GM18861 (cell line): ENCODE measurements around the gene PIK3CB.

Experiments used
- ATAC-seq: cut with Tn5 transposase; IDR thresholded peaks from one replicate; pipeline ENCODE4 v1.9.1; 2021; ENCODE audit not compliant: unreplicated experiment

PIK3CB gene

DNA sequence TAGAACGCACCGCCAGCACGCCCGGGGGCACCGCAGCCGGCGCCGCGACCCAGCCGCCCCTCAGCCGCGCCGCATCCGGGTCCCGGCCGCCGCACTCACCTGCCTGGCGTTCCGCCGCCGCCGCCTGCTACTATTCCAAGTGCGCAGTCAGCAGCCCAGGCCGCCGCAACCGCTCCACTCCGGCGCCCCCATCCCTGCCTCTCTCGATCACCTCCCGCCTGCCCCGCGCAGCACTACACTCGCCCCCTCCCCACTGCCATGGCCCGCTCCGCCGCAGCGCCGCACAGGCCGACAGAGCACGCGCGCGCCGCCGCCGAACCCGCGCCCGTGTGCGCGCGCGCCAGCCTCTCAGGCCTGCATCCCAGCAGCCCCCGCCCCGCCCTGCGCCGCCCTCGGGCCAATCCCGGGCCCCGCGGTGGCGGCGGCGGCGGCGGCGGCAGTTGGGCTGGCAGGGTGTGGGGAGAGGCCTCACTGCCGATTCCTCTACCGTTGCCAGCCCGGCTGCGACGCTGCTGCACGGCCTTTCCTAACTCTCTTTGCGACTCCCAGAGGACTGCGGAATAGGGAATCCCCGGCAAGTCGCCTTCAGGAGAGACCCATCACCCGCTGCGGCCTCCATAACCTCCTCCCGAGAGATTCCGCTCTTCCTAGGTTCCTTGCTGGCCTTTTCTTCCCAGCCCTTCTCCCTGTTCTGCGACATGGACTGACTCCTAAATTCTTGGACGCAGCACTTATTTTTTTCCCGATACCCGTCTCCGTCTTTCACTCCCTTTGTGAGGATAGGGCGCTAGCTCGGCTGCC is at the start of gene PIK3CB:
TSS of gene PIK3CB (minus strand) at position 333 of the 801 bp plus-strand sequence. CDS start 75,585 bp downstream, outside the sequence.
- peak; percentile 79 for ATAC-seq

DNA sequence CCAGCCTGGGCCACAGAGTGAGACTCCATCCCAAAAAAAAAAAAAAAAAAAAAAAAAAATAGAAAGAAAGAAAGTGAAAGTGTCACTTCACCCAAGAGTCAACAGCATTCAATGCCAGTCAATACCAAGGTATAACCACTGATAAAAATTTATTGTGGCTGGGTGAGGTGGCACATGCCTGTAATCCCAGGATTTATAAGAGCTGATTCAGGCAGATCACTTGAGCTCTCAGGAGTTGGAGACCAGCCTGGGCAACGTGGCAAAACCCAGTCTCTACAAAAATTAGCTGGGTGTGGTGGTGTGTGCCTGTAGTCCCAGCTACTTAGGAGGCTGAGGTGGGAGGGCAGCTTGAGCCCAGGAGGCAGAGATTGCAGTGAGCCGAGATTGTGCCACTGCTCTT is 46.5 kb upstream of the PIK3CB start:
- no peak for ATAC-seq

DNA sequence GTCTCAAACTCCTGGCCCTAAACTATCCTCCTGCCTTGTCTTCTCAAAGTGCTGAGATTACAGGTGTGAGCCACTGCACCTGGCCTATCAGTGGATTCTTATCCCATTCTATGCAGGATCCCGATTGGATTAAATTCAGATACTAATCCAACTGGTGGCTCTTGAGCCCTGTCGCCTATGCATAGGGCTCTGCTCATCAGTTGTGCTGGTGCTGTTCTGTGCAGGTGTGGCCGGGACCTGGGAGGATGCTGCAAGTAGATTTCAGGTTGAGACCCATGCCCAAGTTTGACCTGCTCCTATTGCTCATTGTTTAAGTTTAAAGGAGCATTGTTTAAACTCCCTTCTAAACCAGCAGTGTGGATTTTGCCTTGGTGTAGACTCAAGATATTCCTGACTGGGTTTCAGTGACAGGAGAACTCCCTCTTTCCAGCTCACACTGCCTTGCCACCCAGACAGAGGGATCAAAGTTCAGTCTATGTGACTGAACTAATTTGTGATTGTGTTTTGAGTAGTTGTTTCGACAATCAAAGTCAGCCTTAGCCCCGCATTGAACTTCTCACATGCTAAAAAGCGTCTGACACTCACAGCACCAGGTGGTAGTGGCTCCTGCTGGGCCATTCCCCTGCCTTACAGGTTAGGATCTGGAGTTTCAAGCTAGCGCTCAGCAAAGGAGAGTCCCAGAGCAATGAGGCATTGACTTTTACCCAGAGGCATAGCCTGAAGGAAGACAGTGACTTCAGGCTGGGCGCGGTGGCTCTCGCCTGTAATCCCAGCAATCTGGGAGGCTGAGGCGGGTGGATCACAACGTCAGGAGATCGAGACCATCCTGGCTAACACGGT is 45.0 kb upstream of the PIK3CB start:
- no peak for ATAC-seq

DNA sequence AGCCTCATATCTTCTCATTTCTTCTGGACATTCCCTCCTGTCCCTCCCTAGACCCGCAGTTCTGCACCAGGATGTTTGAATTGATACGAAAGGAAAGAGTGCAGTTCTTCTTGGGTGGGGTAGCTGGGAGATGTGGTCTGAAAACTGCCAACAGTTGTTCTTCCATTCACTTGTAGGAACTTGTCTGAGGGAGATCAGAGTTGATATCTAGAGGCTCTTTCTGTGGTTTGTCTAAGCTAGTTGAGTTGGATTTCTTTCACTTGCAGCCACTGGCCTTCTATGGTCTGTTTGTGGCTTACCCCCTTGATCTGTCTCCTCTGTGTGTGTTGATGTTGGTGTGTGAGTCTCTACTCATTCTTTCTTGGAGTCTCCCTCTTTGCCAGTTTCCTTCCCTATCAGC is 42.5 kb upstream of the PIK3CB start:
- no peak for ATAC-seq

DNA sequence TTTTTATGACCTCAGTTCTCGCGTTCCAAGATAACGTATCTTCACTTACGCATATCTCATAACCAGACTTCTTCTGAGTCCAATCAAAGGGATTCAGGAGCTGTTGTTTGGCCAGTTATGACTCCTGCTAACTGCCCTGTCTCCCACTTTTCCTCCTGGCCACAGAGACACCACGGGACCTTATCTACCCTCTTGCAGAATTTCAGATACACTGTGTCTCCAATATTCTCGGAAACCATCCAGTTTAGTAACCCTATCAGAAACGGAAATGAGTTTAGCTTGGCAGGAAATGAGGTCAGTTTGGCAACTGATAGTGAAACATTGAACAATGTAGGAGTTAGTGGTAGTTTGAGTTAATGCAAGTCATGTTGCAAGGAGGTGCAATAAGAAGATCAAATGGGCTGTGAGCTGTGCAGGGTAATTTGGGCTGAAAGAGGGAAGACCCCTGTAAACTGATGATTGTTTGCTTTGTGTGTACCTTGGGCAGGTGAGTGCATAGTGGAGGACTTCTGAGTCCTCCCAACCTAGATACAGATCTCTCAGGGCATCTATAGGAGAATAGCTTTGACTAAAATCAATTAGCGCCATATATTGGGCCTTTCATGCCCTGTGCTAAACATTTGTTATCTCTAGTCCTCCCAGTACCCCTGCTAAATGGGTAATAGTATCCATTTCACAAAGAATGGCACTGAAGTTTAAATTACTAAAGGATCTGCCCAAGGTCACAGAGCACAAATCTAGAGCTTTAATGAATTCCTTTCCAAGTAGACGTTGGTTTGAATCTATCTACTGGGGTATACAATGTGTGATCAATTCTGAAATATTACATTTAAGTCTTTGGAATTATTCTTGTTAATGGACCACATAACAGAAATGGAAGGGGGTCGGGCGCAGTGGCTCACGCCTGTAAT is 41.3 kb upstream of the PIK3CB start:
- ATAC-seq, result no peak

DNA sequence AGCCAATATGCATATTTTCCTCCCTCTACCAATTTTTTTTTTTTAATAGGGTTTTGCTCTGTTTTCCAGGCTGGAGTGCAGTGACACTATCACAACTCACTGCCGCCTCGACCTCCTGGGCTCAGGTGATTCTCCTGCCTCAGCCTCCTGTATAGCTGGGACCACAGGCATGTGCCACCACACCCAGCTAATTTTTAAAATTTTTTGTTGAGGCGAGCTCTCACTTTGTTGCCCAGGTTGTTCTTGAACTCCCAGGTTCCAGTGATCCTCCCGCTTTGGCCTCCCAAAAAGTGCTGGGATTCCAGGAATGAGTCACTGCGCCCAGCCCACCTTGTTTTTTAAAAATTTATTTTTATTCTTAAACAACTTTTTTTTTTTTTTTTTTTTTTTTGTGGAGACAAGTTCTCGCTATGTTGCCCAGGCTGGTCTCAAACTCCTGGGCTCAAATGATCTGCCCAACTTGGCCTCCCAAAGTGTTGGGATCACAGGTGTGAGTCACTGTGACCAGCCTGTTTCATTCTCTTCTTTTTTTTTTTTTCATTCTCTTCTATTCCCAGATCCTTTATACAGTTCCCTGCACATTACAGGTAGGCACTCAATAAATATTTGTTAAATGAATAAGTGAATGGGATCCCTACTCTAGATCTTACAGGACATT is 40.5 kb upstream of the PIK3CB start:
- no peak for ATAC-seq

DNA sequence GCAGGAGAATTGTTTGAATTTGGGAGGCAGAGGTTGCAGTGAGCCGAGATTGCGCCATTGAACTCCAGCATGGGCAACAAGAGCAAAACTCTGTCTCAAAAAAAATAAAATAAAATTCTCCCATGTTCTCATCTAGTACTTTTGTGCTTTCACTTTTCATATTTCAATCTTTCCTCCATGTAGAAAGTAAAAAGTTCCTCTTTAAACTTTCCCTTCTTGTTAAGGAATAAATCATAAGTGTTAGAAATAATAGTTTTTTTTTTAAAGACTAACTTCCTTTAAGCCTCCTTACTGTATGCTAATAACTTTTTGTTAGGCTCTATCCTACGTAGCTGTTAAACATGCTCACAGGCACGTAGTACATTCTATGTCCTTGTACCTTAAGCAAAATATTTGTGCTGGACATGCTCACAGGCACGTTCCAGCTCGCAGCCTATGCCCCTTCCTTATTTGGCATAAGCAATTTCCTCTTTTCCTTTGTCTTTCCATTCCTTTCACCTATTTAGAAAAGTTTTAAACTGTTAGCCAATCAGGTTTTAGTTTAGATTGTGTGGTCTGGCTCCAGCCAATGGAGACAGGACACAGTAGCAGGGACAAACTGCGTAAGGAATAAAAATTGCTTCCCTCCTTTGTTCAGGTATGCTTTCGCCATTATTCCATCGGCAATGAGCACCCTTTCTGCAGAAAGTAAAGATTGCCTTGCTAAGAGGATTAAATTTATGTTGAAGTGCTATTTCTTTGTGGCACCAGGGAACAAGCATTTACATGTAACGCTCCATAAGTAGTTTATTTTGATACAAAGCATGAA is 38.9 kb upstream of the PIK3CB start:
- ATAC-seq, result no peak

DNA sequence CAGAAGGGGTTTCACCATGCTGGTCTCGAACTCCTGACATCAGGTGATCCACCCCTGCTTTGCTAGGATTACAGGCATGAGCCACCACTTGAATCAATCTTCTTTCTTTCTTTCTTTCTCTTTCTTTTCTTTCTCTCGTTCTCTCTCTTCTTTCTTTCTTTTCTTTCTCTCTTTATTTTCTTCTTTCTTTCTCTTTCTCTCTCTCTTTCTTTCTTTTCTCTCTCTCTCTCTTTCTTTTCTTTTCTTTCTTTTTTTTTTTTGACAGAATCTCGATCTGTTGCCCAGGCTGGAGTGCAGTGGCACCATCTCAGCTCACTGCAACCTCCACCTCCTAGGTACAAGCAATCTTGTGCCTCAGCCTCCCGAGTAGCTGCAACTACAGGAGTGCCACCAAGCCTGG is 37.9 kb upstream of the PIK3CB start:
- no peak for ATAC-seq

DNA sequence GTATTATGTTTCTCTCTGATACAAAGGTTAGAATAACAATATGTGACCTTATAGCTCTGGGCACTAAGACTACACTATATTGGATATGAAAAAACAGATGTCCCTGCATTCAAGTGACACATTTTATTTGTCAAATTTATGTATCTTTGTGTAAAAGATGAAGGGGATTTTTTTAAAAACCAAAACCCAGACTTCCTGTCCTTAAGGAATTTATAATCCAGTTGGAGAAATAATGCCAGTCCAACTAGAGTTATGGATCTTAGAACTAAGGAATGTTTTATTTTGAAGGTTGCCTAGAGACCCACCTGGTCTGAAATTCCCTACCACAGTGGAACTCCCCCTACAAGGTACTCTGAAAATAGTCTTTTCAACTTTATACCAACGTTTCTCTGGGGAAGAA is 33.3 kb upstream of the PIK3CB start:
- no peak for ATAC-seq

DNA sequence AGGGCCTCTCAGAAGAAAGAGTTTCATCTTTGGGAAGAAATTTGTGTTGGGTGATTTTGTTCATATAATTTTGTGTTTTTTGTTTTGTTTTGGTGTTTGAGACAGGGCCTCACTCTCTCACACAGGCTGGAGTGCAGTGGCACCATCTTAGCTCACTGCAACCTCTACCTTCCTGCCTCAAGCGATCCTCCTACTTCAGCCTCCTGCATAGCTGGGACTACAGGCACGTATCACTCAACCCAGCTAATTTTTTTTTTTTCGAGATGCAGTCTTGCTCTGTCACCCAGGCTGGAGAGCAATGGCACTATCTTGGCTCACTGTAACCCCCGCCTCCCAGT is 29.0 kb upstream of the PIK3CB start:
- ATAC-seq, result no peak

DNA sequence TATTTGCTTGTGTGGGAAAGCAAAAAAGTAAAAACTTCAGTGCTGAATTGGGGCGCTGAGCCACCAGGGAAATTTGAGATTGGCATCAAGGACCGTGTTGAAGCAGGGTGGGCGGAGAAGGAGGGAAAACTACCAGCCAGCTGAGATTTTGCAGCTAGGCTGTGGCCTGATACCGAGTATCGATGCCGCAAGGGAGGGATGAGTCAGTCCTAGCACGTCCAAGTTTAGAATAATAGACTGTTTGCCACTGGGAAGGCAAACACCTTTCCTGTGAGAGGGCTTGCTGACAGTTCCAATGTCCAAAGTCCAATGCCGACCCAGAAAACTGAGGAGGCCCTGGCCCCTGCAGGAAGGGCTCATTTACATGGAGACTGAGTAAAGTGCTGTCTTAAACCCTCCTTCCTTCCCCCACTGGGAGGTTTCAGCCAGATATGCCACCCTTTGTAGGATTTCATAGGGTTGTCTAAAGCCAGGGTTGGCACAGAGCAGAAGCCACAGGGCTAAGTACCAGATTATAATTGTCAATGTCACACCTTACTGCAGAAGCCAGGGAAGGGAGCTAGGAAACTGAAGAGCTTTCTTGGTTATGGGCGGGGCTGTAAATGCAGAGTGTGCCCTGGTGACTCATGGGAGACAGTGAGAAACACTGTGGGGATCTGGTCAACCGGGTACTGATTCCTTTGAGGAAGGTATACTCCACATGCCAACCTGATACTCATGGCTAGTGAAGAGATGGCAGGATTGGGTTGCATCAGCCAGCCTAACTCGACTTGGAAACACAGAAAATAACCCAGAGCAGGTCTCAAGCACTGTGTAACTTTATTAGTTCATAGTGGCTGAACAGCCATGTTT is 28.4 kb upstream of the PIK3CB start:
- no peak for ATAC-seq

DNA sequence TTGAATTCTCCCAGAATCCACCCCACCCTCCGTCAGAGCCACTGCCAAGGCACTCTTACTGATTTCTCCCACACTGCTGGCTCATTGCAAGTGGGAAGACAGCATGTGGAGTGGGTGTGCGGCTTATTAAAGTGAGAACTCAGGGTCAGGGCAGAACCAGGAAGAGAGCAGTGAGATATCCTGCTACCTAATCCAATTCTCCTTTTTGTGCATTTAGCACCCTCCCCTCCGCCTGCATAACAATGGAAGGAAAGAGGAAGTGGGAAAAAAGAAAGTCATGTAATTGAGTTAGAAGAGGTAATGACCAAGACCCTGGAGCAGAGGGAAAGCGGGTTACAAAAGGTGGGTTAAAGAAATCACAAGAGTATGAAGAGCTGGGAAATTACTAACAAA is 27.8 kb upstream of the PIK3CB start:
- ATAC-seq, result no peak

DNA sequence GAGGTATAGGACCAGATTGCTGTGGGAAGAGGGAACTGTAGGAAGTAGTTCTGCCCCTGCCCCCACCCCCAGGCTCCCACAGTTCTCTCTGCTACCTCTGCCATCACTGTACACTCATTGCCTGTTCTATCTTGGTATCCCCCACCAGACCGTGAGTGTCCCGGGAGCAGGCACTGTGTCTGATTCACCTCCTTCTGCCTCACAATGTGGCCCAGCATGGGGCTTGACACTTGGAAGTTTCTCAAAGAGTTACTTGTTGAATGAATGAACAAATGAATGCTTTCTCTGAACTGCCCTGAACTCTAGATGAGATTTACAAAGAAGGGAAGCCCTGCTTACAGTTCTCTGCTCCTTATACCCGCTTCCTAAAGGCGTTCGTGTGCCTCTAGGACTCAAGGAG is 27.1 kb upstream of the PIK3CB start:
- no peak for ATAC-seq

DNA sequence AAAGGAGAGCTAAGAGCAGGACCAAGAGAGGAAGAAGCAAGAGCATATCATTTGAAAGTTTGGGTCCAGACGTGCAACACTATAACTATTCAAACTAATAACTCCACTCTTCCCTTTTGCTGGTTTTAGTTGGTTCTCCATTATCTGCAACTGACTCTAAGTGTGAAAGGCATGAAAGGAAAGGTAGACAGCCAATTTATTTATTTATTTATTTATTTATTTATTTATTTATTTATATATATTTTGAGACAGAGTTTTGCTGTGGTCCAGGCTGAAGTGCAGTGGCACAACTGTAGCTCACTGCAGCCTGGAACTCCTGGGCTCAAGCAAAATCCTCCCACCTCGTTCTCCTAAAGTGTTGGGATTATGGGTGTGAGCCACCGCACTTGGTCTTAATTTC is 22.1 kb upstream of the PIK3CB start:
- no peak for ATAC-seq

DNA sequence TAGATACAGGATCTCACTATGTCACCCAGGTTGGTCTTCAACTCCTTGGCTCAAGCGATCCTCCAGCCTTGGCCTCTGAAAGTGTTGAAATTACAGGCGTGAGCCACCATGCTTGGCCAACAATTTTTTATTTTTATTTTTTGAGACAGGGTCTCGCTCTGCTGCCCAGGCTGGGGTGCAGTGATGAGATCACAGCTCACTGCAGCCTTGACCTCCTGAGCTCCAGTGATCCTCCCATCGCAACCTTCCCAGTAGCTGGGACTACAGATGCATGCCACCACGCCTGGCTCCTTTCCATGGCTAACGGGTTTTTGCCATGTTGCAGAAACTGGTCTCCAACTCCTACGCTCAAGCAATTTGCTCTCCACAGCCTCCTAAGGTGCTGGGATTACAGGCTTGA is 20.2 kb upstream of the PIK3CB start:
- no peak for ATAC-seq

DNA sequence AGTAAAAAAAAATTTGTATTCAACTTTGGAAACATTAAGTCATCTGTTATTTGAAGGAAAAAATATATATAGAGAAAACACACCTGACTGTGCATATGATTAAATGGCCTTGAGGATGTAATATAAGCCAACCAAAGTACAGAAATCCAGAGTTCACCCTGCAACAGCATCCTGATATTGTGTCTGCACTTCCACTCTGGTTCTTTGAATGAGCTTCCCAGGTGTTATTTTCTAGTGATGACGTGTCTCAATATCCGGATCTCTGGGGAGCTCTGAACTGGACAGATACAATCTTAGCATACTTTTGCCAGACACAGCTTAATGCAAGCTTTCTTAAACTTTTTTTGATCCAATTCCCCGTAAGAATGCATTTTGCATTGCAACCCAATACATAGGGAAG is 19.5 kb upstream of the PIK3CB start:
- no peak for ATAC-seq

DNA sequence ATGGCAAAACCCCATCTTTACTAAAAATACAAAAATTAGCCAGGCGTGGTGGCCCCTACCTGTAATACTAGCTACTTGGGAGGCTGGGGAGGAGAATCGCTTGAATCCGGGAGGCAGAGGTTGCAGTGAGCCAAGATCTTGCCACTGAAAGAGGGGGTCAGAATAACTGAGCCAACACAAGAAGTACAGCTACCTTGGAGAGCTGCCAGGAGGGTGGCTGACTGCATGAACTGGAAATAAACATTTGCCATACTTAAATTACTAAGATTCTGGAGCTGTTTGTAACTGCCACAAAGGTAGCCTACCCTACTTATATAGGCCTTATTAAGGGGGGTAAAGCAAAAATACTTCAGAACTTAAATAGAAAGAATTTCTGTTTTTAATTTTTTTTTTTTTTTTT is 15.4 kb upstream of the PIK3CB start:
- ATAC-seq, result no peak

DNA sequence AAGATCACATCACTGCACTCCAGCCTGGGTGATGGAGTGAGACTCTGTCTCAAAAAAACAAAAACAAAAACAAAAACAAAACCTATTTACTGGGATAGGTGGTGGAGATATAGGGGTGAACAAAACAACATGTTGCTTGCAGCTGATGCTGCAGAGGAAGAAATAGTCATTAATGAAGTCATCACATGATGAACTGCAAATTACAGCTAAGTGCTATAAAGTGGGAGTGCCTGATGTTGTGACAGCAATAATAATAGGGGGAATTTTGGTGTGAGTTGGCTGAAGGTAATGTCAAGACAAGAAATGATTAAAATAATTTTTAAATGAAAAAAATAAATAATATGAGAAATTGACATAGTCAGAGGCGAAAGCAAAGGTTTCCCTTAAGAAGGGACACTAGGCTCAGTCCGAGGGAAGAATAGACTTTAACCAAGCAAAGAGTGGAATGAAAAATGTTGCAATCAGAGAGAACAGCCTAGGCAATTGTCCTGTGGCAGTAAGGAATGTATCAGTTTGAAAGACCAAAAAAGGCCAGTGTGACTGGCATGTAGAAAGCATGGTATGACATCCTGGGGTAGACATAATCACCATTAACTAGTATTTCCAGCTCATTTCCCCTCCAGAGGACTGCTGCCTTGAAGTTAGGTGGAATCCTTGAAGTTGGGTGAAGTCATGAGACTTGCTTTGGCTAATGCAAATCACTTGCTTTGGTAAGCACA is 14.7 kb upstream of the PIK3CB start:
- no peak for ATAC-seq

DNA sequence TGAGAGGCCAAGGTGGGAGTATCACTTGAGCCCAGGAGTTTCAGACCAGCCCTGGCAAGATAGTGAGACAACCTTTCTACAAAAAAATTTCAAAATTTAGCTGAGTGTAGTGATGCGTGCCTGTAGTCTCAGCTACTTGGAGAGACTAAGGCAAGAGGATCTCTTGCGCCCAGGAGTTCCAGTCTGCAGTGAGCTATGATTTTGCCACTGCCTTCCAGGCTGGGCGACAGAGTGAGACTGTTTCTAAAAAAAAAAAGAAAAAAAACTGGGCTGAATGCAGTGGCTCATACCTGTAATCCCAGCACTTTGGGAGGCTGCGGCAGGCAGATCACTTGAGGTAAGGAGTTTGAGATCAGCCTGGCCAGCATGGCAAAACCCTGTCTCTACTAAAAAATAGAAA is 14.0 kb upstream of the PIK3CB start:
- ATAC-seq, result no peak
